ENCODE measurements around the gene CDYL. TPM values are rescaled to one million over a fixed set of nuclear protein-coding genes. Genes with fewer than 3 reads are reported as not detected.
"Not testable (repeated sequence)": the region's sequence is repeated elsewhere in the genome, so short reads cannot be mapped to it uniquely, and the experiment has no call there.

CDYL gene
- total RNA-seq, 5 donors from 2014 or later (not counting 1 experiment from before 2014, with no cell fraction given): 24.7 to 36.8 (median 30.2) TPM

DNA sequence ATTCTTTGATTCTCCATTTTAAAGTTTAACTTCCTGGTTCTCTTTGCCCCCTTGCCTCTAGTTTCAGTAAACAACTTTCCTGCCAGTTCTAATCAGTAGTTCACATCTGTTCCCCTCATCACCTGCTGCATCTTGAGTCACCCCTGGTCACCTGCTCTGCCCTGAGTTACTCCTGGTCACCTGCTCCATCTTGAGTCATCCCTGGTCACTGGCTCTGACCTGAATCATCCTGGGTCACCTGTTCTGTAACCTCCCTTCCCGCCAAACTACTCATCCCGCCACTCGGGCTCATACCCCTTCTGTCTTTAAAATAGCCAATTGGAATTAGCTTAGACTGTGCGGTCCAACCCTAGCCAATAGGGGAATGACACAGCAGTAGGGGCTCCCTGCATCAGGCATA is 88.8 kb downstream of the CDYL start:
- POLR2A ChIA-PET; H3K27me3 ChIP-seq (replicated peaks in 1 of 2; ENCODE audit: control insufficient read depth in 2 of 2, extremely low read depth in 1 of 2, insufficient read depth in 2 of 2, low read length in 1 of 2); ATAC-seq (replicated peaks in 1 of 4); CTCF ChIA-PET; H3K27ac Mint-ChIP-seq; H3K4me3 ChIP-seq (ENCODE audit: control insufficient read depth in 1 of 2, extremely low read depth in 1 of 2, low read length in 1 of 2); H3K36me3 ChIP-seq (ENCODE audit: control insufficient read depth in 2 of 2, extremely low read depth in 1 of 2, insufficient read depth in 1 of 2, low read length in 1 of 2); H3K9me3 ChIP-seq; H3K4me1 ChIP-seq (ENCODE audit: control insufficient read depth in 1 of 2, extremely low read depth in 1 of 2, insufficient read depth in 2 of 2, low read length in 2 of 2); H3K27me3 Mint-ChIP-seq; H3K27ac ChIP-seq (ENCODE audit: low read length); DNase-seq; H3K4me3 Mint-ChIP-seq: not testable (repeated sequence)
- Mint-ChIP-seq H3K9me3 (peaks cover 15 to 51% (median 44%) of the 10 kb centered on the region in 3 donors), H3K36me3 (peaks cover 59% of the 10 kb centered on the region), H3K4me1 (peaks cover 9 to 23% (median 17%) of the 10 kb centered on the region in 3 donors)
- WGBS (ENCODE audit: insufficient coverage): 96% methylated on average over 4 of the region's 4 CpGs

DNA sequence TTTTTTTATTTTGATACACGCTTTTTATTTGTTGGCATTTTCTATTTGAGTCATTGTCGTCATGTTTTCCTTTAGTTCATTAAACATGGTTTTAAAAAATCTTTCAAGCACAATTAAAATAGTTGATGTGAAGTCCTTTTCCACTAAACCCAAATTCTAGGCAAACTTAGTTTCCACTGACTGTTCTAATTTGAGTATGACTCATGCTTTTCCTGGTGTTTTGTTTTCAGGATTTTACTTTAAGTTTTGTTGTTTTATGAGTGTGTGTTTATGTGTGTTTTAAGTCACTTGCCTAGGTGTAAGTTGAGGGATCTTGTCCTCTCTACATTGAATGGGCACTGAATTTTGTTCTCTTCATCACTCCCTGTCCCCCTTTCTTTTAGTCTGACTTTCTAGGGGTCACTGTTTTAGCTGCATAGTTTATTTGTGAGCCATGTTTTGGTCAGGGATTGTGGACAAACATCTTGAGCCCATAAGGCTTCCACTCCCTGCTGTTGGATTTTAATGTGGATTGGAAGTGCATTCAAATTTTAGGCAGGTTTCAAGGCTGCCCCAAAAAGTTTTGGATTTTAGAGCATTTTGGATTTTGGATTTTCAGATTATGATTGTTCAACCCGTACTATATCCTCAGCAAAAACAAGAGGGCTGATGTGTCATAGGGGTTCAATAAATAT is 94.8 kb downstream of the CDYL start:
- CTCF ChIA-PET: no interaction called here
- peak overlapping the region in 1 of 3 donors; percentile 5 for H3K4me3 Mint-ChIP-seq
- POLR2A ChIA-PET: no interaction called here
- H3K9me3 Mint-ChIP-seq: peaks cover 8 to 23% (median 16%) of the 10 kb centered on the region in 3 donors
- H3K36me3 ChIP-seq (ENCODE audit: control insufficient read depth in 2 of 2, extremely low read depth in 1 of 2, insufficient read depth in 1 of 2, low read length in 1 of 2): no peaks in the 10 kb centered on the region
- no peak overlapping the region for H3K27ac ChIP-seq (ENCODE audit: low read length)
- H3K4me1 ChIP-seq (ENCODE audit: control insufficient read depth in 1 of 2, extremely low read depth in 1 of 2, insufficient read depth in 2 of 2, low read length in 2 of 2): no peaks in the 10 kb centered on the region
- ATAC-seq (replicated peaks in 1 of 4): no peak
- no peak overlapping the region for H3K4me3 ChIP-seq (ENCODE audit: control insufficient read depth in 1 of 2, extremely low read depth in 1 of 2, low read length in 1 of 2)
- no peak overlapping the region for H3K27ac Mint-ChIP-seq
- H3K27me3 Mint-ChIP-seq: no peaks in the 10 kb centered on the region
- H3K27me3 ChIP-seq (replicated peaks in 1 of 2; ENCODE audit: control insufficient read depth in 2 of 2, extremely low read depth in 1 of 2, insufficient read depth in 2 of 2, low read length in 1 of 2): no peaks in the 10 kb centered on the region
- no CpG with 5 or more reads among the region's 3 CpGs for WGBS (ENCODE audit: insufficient coverage)
- peaks cover 32% of the 10 kb centered on the region for H3K36me3 Mint-ChIP-seq
- no peak for DNase-seq
- peaks cover 4% of the 10 kb centered on the region for H3K9me3 ChIP-seq
- peaks cover 41 to 50% (median 48%) of the 10 kb centered on the region in 3 donors for H3K4me1 Mint-ChIP-seq

DNA sequence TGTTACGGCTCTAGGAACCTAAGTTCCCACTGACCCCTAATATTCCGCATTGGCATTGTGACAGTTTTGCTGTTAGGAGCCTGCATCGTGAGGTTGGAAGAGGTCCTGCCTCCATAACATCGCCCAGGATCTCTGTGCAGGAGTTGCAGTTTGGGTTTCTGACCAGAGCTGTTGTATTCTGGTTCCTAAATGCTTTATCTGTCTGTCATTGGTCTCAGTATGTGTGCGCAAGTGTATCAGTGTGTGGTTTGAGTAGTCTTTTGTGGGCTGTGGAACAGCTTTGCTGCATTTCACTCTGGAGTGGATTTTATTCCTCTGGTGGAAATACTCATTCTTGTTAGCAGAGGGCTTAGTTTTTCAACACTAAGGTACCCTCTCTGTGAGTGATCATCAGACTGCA is 95.6 kb downstream of the CDYL start:
- ATAC-seq (replicated peaks in 1 of 4) (no peak), DNase-seq (no peak)
- ChIA-PET POLR2A (interaction anchor here (0.6 to 0.7 kb wide), 2 partner anchors 48 to 451 kb away, joined by 5 read pairs; no protein-coding TSS in a partner anchor), CTCF (interaction anchor here in 1 of 2 donors (0.6 kb wide), 1 partner anchor 27 kb away, joined by 4 read pairs; no protein-coding TSS in a partner anchor)
- H3K4me3 Mint-ChIP-seq: no peak overlapping the region
- no peaks in the 10 kb centered on the region for H3K27me3 ChIP-seq (replicated peaks in 1 of 2; ENCODE audit: control insufficient read depth in 2 of 2, extremely low read depth in 1 of 2, insufficient read depth in 2 of 2, low read length in 1 of 2)
- H3K27me3 Mint-ChIP-seq: no peaks in the 10 kb centered on the region
- 100% methylated on average over 2 of the region's 5 CpGs for WGBS (ENCODE audit: insufficient coverage)
- peaks cover 8 to 17% (median 13%) of the 10 kb centered on the region in 3 donors for H3K9me3 Mint-ChIP-seq
- H3K4me1 ChIP-seq (ENCODE audit: control insufficient read depth in 1 of 2, extremely low read depth in 1 of 2, insufficient read depth in 2 of 2, low read length in 2 of 2): no peaks in the 10 kb centered on the region
- H3K27ac Mint-ChIP-seq: no peak overlapping the region
- H3K36me3 Mint-ChIP-seq: peaks cover 26% of the 10 kb centered on the region
- H3K36me3 ChIP-seq (ENCODE audit: control insufficient read depth in 2 of 2, extremely low read depth in 1 of 2, insufficient read depth in 1 of 2, low read length in 1 of 2): no peaks in the 10 kb centered on the region
- no peak overlapping the region for H3K4me3 ChIP-seq (ENCODE audit: control insufficient read depth in 1 of 2, extremely low read depth in 1 of 2, low read length in 1 of 2)
- H3K27ac ChIP-seq (ENCODE audit: low read length): no peak overlapping the region
- peaks cover 4% of the 10 kb centered on the region for H3K9me3 ChIP-seq
- H3K4me1 Mint-ChIP-seq: peaks cover 48 to 58% (median 56%) of the 10 kb centered on the region in 3 donors

DNA sequence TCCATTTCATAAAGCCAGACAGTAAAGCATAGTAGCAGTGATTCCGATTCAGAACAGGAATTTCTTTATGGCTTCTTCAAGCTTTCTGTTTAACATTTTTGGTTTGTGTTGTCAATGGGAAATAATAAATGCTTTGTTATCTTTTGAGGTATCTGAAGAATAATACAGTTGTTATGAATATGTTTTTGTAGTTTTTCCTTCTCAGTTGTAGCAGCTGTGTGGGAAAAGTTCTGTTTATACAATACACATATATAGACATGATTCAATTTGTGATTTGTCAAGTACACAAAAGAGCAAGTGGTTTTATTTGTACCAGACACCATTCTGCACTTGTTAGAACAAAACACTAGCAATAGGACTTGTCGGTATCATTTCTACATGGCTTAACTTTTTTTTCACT is 96.6 kb downstream of the CDYL start:
- H3K36me3 Mint-ChIP-seq: peaks cover 16% of the 10 kb centered on the region
- ATAC-seq (replicated peaks in 1 of 4) (no peak), DNase-seq (no peak)
- no peak overlapping the region for H3K27ac Mint-ChIP-seq
- no peaks in the 10 kb centered on the region for H3K27me3 ChIP-seq (replicated peaks in 1 of 2; ENCODE audit: control insufficient read depth in 2 of 2, extremely low read depth in 1 of 2, insufficient read depth in 2 of 2, low read length in 1 of 2)
- ChIA-PET POLR2A (no interaction called here), CTCF (no interaction called here)
- WGBS (ENCODE audit: insufficient coverage): no CpG with 5 or more reads among the region's 2 CpGs
- peaks cover 2 to 8% (median 3%) of the 10 kb centered on the region in 3 donors for H3K9me3 Mint-ChIP-seq
- H3K4me1 Mint-ChIP-seq: peaks cover 58 to 67% (median 66%) of the 10 kb centered on the region in 3 donors
- peaks cover 2% of the 10 kb centered on the region for H3K9me3 ChIP-seq
- H3K4me3 ChIP-seq (ENCODE audit: control insufficient read depth in 1 of 2, extremely low read depth in 1 of 2, low read length in 1 of 2): no peak overlapping the region
- no peak overlapping the region for H3K27ac ChIP-seq (ENCODE audit: low read length)
- no peaks in the 10 kb centered on the region for H3K36me3 ChIP-seq (ENCODE audit: control insufficient read depth in 2 of 2, extremely low read depth in 1 of 2, insufficient read depth in 1 of 2, low read length in 1 of 2)
- no peaks in the 10 kb centered on the region for H3K4me1 ChIP-seq (ENCODE audit: control insufficient read depth in 1 of 2, extremely low read depth in 1 of 2, insufficient read depth in 2 of 2, low read length in 2 of 2)
- no peak overlapping the region for H3K4me3 Mint-ChIP-seq
- no peaks in the 10 kb centered on the region for H3K27me3 Mint-ChIP-seq

DNA sequence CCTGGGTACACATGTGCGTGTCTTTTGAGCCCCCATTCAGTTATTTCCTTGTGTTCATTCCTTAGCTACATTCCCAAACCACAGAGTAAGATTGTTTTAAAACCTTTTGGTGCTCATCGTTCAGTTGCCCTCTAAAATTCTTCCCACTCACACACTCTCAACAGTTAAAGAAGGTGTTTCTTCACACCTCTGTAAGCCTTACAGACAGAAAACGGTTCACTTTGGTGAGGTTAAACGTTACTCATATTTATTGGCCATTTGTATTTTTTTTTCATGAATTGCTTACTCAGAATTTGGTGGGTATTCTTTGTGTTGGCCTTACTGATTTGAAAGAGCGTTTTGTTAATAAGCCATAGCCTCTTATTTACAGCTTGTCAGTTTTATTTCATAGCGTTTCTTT is 97.7 kb downstream of the CDYL start:
- H3K36me3 ChIP-seq (ENCODE audit: control insufficient read depth in 2 of 2, extremely low read depth in 1 of 2, insufficient read depth in 1 of 2, low read length in 1 of 2): no peaks in the 10 kb centered on the region
- peaks cover 2% of the 10 kb centered on the region for H3K9me3 ChIP-seq
- no peaks in the 10 kb centered on the region for H3K4me1 ChIP-seq (ENCODE audit: control insufficient read depth in 1 of 2, extremely low read depth in 1 of 2, insufficient read depth in 2 of 2, low read length in 2 of 2)
- no peaks in the 10 kb centered on the region for H3K27me3 ChIP-seq (replicated peaks in 1 of 2; ENCODE audit: control insufficient read depth in 2 of 2, extremely low read depth in 1 of 2, insufficient read depth in 2 of 2, low read length in 1 of 2)
- Mint-ChIP-seq H3K9me3 (peaks cover 0 to 4% (median 0%) of the 10 kb centered on the region in 3 donors), H3K27me3 (no peaks in the 10 kb centered on the region), H3K4me3 (peak overlapping the region in 1 of 3 donors; percentile 21), H3K27ac (no peak overlapping the region), H3K4me1 (peaks cover 66 to 73% (median 72%) of the 10 kb centered on the region in 3 donors), H3K36me3 (peaks cover 11% of the 10 kb centered on the region)
- WGBS (ENCODE audit: insufficient coverage): 84% methylated on average over 2 of the region's 6 CpGs
- no peak for DNase-seq
- ChIA-PET CTCF (no interaction called here), POLR2A (no interaction called here)
- H3K4me3 ChIP-seq (ENCODE audit: control insufficient read depth in 1 of 2, extremely low read depth in 1 of 2, low read length in 1 of 2): no peak overlapping the region
- no peak overlapping the region for H3K27ac ChIP-seq (ENCODE audit: low read length)
- no peak for ATAC-seq (replicated peaks in 1 of 4)

DNA sequence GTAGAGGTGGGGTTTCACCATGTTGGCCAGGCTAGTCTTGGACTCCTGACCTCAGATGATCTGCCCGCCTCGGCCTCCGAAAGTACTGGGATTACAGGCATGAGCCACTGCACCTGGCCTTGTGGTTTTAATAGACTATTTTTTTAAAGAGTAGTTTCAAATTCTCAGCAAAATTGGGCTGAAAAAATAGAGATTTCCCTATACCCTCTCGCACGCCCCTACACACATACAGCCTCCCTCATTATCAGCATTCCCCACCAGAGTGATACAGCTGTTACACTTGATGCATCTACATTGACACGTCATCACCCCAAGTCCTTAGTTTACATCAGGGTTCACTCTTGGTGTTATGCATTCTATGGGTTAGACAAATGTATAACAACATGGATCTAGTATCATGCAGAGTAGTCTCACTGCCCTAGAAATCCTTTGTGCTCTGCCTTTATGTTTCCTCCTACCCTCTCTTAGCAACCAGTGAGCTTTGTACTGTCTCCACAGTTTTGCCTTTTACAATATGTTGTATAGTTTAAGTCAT is 103.6 kb downstream of the CDYL start:
- no peak overlapping the region for H3K4me3 Mint-ChIP-seq
- WGBS (ENCODE audit: insufficient coverage): no CpG with 5 or more reads among the region's 6 CpGs
- ChIA-PET CTCF (interaction anchor here in 1 of 2 donors (0.7 kb wide), 1 partner anchor 65 kb away, joined by 3 read pairs; no protein-coding TSS in a partner anchor), POLR2A (no interaction called here)
- Histone ChIP-seq H3K4me1 (ENCODE audit: control insufficient read depth in 1 of 2, extremely low read depth in 1 of 2, insufficient read depth in 2 of 2, low read length in 2 of 2) (no peaks in the 10 kb centered on the region), H3K27ac (ENCODE audit: low read length) (no peak overlapping the region), H3K36me3 (ENCODE audit: control insufficient read depth in 2 of 2, extremely low read depth in 1 of 2, insufficient read depth in 1 of 2, low read length in 1 of 2) (no peaks in the 10 kb centered on the region), H3K27me3 (replicated peaks in 1 of 2; ENCODE audit: control insufficient read depth in 2 of 2, extremely low read depth in 1 of 2, insufficient read depth in 2 of 2, low read length in 1 of 2) (no peaks in the 10 kb centered on the region), H3K9me3 (no peaks in the 10 kb centered on the region), H3K4me3 (ENCODE audit: control insufficient read depth in 1 of 2, extremely low read depth in 1 of 2, low read length in 1 of 2) (no peak overlapping the region)
- no peaks in the 10 kb centered on the region for H3K27me3 Mint-ChIP-seq
- no peak for ATAC-seq (replicated peaks in 1 of 4)
- no peak for DNase-seq
- peaks cover 68 to 85% (median 81%) of the 10 kb centered on the region in 3 donors for H3K4me1 Mint-ChIP-seq
- H3K27ac Mint-ChIP-seq: no peak overlapping the region
- no peaks in the 10 kb centered on the region for H3K36me3 Mint-ChIP-seq
- no peaks in the 10 kb centered on the region for H3K9me3 Mint-ChIP-seq
